Measurements from ENCODE around the gene EFNA1.

DNA sequence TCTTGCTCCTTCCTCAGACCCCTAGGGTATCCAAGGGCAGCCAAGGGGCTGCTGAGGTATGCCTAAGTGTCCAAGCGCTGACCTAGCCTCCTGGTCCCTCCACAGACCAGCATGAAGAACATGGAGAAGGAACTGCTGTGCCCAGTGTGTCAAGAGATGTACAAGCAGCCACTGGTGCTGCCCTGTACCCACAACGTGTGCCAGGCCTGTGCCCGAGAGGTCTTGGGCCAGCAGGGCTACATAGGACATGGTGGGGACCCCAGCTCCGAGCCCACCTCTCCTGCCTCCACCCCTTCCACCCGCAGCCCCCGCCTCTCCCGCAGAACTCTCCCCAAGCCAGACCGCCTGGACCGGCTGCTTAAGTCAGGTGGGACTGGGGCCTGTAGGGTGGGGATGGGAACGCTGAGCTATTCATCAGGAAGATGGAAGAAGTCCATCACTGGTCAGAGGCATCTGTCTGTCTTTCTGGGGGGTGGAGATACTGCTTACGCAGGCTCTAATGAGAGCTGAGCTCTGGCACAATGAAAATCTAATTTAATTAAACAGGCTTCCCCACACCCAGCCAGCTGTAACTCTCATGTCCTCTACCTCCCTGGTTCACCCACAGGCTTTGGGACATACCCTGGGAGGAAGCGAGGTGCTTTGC is 47.7 kb downstream of the EFNA1 start:
- TF ChIP-seq POLR2A (IDR thresholded peaks at IDR 0.05; ENCODE audit: low read length) (no peak), GATA1 (IDR thresholded peaks at IDR 0.05; ENCODE audit: low read depth, low read length) (no peak)

Measured in erythroblast (primary cell).